Prostate gland (tissue), 2 donors: Measurements from ENCODE around the gene CEACAM19. TPM values are rescaled to one million over a fixed set of nuclear protein-coding genes. Genes with fewer than 3 reads are reported as not detected.
"Not testable (repeated sequence)": the region's sequence is repeated elsewhere in the genome, so short reads cannot be mapped to it uniquely, and the experiment has no call there.

Source experiments
- DNase-seq: peaks from one replicate; pipeline ENCODE4 v3.0.0-alpha.2; 2019; ENCODE audit warnings: low spot score
- H3K27ac ChIP-seq, 2 donors: fragments of 200-600 bp; sonication (generic); 2 replicates each; pipeline ENCODE4 v1.5.1; 2017 to 2019
- H3K27me3 ChIP-seq: fragments of 200-600 bp; sonication (generic); replicated peaks from 2 replicates; pipeline ENCODE4 v1.5.1; 2019; ENCODE audit not compliant: insufficient read depth
- H3K36me3 ChIP-seq, 2 donors: fragments of 200-600 bp; sonication (generic); 1 replicate in 1 of 2; 2 replicates in 1 of 2; pipeline versions ENCODE4 v1.5.1 to v1.8.1; 2017 to 2019
- H3K4me1 ChIP-seq: fragments of 200-600 bp; sonication (generic); replicated peaks from 2 replicates; pipeline ENCODE4 v1.5.1; 2019
- H3K4me3 ChIP-seq, 2 donors: fragments of 200-600 bp; sonication (generic); 2 replicates each; pipeline ENCODE4 v1.5.1; 2017 to 2019
- H3K9me3 ChIP-seq: fragments of 200-600 bp; sonication (generic); 2 replicates; pipeline ENCODE4 v1.5.1; 2017
- CTCF ChIP-seq, 4 experiments: fragments of 200-600 bp in 2 of 4; fragments of 450-650 bp in 2 of 4; sonication (generic) in 2 of 4; IDR thresholded peaks; 1 replicate in 3 of 4; 2 replicates in 1 of 4; pipeline ENCODE4 v1.5.1; 2016 to 2019; ENCODE audit warnings: antibody characterized with exemption in 4 of 4, mild to moderate bottlenecking in 2 of 4, moderate library complexity in 2 of 4
- POLR2A ChIP-seq: fragments of 450-650 bp; IDR thresholded peaks from one replicate; pipeline ENCODE4 v1.6.1; 2016; ENCODE audit warnings: antibody characterized with exemption, mild to moderate bottlenecking
- POLR2AphosphoS5 ChIP-seq: sonication (generic); formaldehyde crosslinking; IDR thresholded peaks from one replicate; pipeline ENCODE4 v1.6.1; 2017; ENCODE audit warnings: antibody characterized with exemption
- WGBS: methylation state at CpG from one replicate; pipeline ENCODE4 v1.1.5; 2018; 5-methylcytosine and 5-hydroxymethylcytosine counted together
- intact Hi-C: fragments of 100-400 bp; cut with DNase I; formaldehyde crosslinking; loops from one replicate; pipeline ENCODE4 v1.14.2; 2022
- total RNA-seq, 2 donors: library from RNA; depleted of rRNA; stranded (reverse); fragments of >200 nt; gene quantifications; one replicate each; pipeline ENCODE4 v1.1.0, GENCODE V29; 2016

CEACAM19 gene
- total RNA-seq, 2 donors from 2014 or later, result 3.6 to 8.1 TPM

GRCh38 chr19:44719262-44719701 lies 48.0 kb downstream of the CEACAM19 start:
- no peak for DNase-seq
- no peak for TF ChIP-seq POLR2A
- no peak for TF ChIP-seq CTCF (IDR thresholded peaks at IDR 0.05)
- no peak for TF ChIP-seq POLR2AphosphoS5
- 74% methylated on average over 8 of the region's 8 CpGs for WGBS
- intact Hi-C loops, result no loop called here
- Histone ChIP-seq H3K27me3 (no peaks in the 10 kb centered on the region), H3K4me3 (no peak overlapping the region), H3K36me3 (no peaks in the 10 kb centered on the region), H3K9me3 (no peaks in the 10 kb centered on the region), H3K4me1 (peaks cover 5% of the 10 kb centered on the region), H3K27ac (no peak overlapping the region)

- H3K4me1 ChIP-seq, H3K27ac ChIP-seq, intact Hi-C loops, H3K9me3 ChIP-seq, H3K27me3 ChIP-seq, DNase-seq, H3K4me3 ChIP-seq, H3K36me3 ChIP-seq: not testable (repeated sequence)
- WGBS, result 95% methylated on average over 9 of the region's 9 CpGs
Observed at GRCh38 chr19:44720396-44720795, 49.1 kb downstream of the CEACAM19 start.

GRCh38 chr19:44720945-44721344 lies 49.7 kb downstream of the CEACAM19 start:
- Histone ChIP-seq H3K4me3 (no peak overlapping the region), H3K9me3 (no peaks in the 10 kb centered on the region), H3K36me3 (no peaks in the 10 kb centered on the region), H3K4me1 (peaks cover 5% of the 10 kb centered on the region), H3K27me3 (no peaks in the 10 kb centered on the region), H3K27ac (no peak overlapping the region)
- intact Hi-C loops, result no loop called here
- DNase-seq, result no peak
- TF ChIP-seq POLR2A (no peak), POLR2AphosphoS5 (no peak), CTCF (IDR thresholded peaks at IDR 0.05) (no peak)
- WGBS, result 79% methylated on average over 6 of the region's 6 CpGs

GRCh38 chr19:44721369-44721768 lies 50.1 kb downstream of the CEACAM19 start:
- H3K36me3 ChIP-seq, intact Hi-C loops, H3K27ac ChIP-seq, H3K4me3 ChIP-seq, H3K4me1 ChIP-seq, DNase-seq, H3K9me3 ChIP-seq, H3K27me3 ChIP-seq: not testable (repeated sequence)
- WGBS, result 90% methylated on average over 5 of the region's 5 CpGs

GRCh38 chr19:44722131-44723121 lies 51.1 kb downstream of the CEACAM19 start:
- DNase-seq, result no peak
- Histone ChIP-seq H3K9me3 (no peaks in the 10 kb centered on the region), H3K4me3 (no peak overlapping the region), H3K4me1 (peaks cover 5% of the 10 kb centered on the region), H3K27ac (no peak overlapping the region), H3K27me3 (no peaks in the 10 kb centered on the region), H3K36me3 (no peaks in the 10 kb centered on the region)
- intact Hi-C loops, result loop anchor here (1.0 kb wide), 1 partner anchor 48 kb away; no protein-coding TSS in a partner anchor
- no peak for TF ChIP-seq CTCF (IDR thresholded peaks at IDR 0.05)
- no peak for TF ChIP-seq POLR2A
- TF ChIP-seq POLR2AphosphoS5, result no peak
- 40% methylated on average over 21 of the region's 21 CpGs for WGBS
